PC-3 (cell line): ENCODE measurements around the gene MISFA.

Source experiments
- CTCF ChIP-seq: fragments of 300-600 bp; sonication (generic); conservative IDR thresholded peaks from 2 replicates; pipeline ENCODE4 v1.5.1; 2017; ENCODE audit warnings: antibody characterized with exemption, low read depth, mild to moderate bottlenecking, low read length
- EZH2 ChIP-seq: fragments of 300-600 bp; sonication (generic); IDR thresholded peaks from one replicate; pipeline ENCODE4 v1.6.1; 2017; ENCODE audit warnings: antibody characterized with exemption, mild to moderate bottlenecking, low read length; ENCODE audit not compliant: unreplicated experiment
- EZH2phosphoT487 ChIP-seq: fragments of 300-600 bp; sonication (generic); IDR thresholded peaks from 2 replicates; pipeline ENCODE4 v1.6.1; 2018; ENCODE audit warnings: mild to moderate bottlenecking, antibody characterized with exemption, low read length, borderline replicate concordance

GRCh38 chr11:18590571-18590970 lies 9.0 kb upstream of the MISFA start:
- no peak for TF ChIP-seq EZH2
- TF ChIP-seq CTCF = no peak
- no peak for TF ChIP-seq EZH2phosphoT487
